A673 (cell line): Measurements from ENCODE around the gene SLC22A7. TPM values are rescaled to one million over a fixed set of nuclear protein-coding genes. Genes with fewer than 3 reads are reported as not detected.
A peak's percentile ranks its signal among the peaks of the same experiment; 100 is the strongest.

Experiments used
- BruUV-seq: library from RNA; stranded (reverse); fragments of 400-500 nt; replicated peaks from 2 replicates; lab custom pipeline; 2021; lab: Mats Ljungman, UMichigan
- CTCF ChIA-PET: fragments of 300-600 bp; sonication (Branson Sonifier 250); formaldehyde crosslinking; loops from one replicate; lab custom pipeline; 2022; ENCODE audit warnings: antibody characterized with exemption; lab: Charles Lee
- POLR2A ChIA-PET: fragments of 300-600 bp; sonication (Branson Sonifier 250); formaldehyde crosslinking; loops from one replicate; lab custom pipeline; 2022; ENCODE audit warnings: antibody characterized with exemption; ENCODE audit not compliant: low non-redundant PET; lab: Charles Lee
- DNase-seq: peaks from one replicate; pipeline ENCODE4 v3.0.0-alpha.2; 2015; ENCODE audit warnings: low spot score
- H3K27ac ChIP-seq: fragments of 200-600 bp; sonication (generic); 2 replicates; pipeline ENCODE4 v1.5.1; 2016; ENCODE audit warnings: mixed run types, low read depth, mild to moderate bottlenecking, mixed read lengths, antibody characterized with exemption, low read length; ENCODE audit not compliant: poor library complexity, severe bottlenecking
- H3K27me3 ChIP-seq: fragments of 200-600 bp; sonication (generic); replicated peaks from 2 replicates; pipeline ENCODE4 v1.6.1; 2017; ENCODE audit warnings: mixed run types, low read depth, mild to moderate bottlenecking, mixed read lengths, antibody characterized with exemption, low read length; ENCODE audit not compliant: insufficient read depth, poor library complexity
- H3K36me3 ChIP-seq: fragments of 200-600 bp; sonication (generic); 2 replicates; pipeline ENCODE4 v1.6.1; 2016; ENCODE audit warnings: mixed run types, mild to moderate bottlenecking, mixed read lengths, antibody characterized with exemption, low read length; ENCODE audit not compliant: insufficient read depth, poor library complexity, severe bottlenecking
- H3K4me1 ChIP-seq: fragments of 200-600 bp; sonication (generic); 2 replicates; pipeline ENCODE4 v1.6.1; 2017; ENCODE audit warnings: mixed run types, mild to moderate bottlenecking, mixed read lengths, antibody characterized with exemption, low read length; ENCODE audit not compliant: insufficient read depth, poor library complexity, severe bottlenecking
- H3K4me3 ChIP-seq: fragments of 200-600 bp; sonication (generic); 2 replicates; pipeline ENCODE4 v1.5.1; 2016; ENCODE audit warnings: low read depth, mixed run types, mild to moderate bottlenecking, mixed read lengths, low read length; ENCODE audit not compliant: poor library complexity, severe bottlenecking
- H3K9me3 ChIP-seq: fragments of 200-600 bp; sonication (generic); 2 replicates; pipeline ENCODE4 v1.6.1; 2016; ENCODE audit warnings: mixed run types, low read depth, mild to moderate bottlenecking, mixed read lengths, antibody characterized with exemption, low read length; ENCODE audit not compliant: poor library complexity, severe bottlenecking
- CTCF ChIP-seq: fragments of 300-800, 200-600 bp; sonication (generic); conservative IDR thresholded peaks from 2 replicates; pipeline ENCODE4 v1.5.1; 2017; ENCODE audit warnings: low read depth, mild to moderate bottlenecking, antibody characterized with exemption, low read length, moderate library complexity, mixed read lengths
- EZH2 ChIP-seq: fragments of 200-600 bp; sonication (generic); IDR thresholded peaks from 2 replicates; pipeline ENCODE4 v1.6.1; 2017; ENCODE audit warnings: borderline replicate concordance, low read depth, mild to moderate bottlenecking, mixed read lengths, antibody characterized with exemption, low read length; ENCODE audit not compliant: poor library complexity, severe bottlenecking
- intact Hi-C: fragments of 100-400 bp; cut with micrococcal nuclease; formaldehyde crosslinking; loops from one replicate; pipeline ENCODE4 v1.10.0; 2022; ENCODE audit not compliant: unreplicated experiment
- total RNA-seq: library from RNA; stranded (reverse); gene quantifications from 2 replicates; pipeline ENCODE4 v1.2.3, GENCODE V29; 2021

The SLC22A7 gene
- total RNA-seq, 1 experiment from 2014 or later, result not detected

GRCh38 chr6:43275801-43276576, 22.1 kb upstream of the SLC22A7 start:
- intact Hi-C loops, result no loop called here
- DNase-seq, result no peak
- ChIA-PET CTCF (no interaction called here), POLR2A (no interaction called here)
- H3K4me1 ChIP-seq, result peaks cover 4% of the 10 kb centered on the region
- BruUV-seq, result no TSS peak
- H3K4me3 ChIP-seq, result peak overlapping the region; percentile 45
- no peak overlapping the region for H3K27ac ChIP-seq
- no peaks in the 10 kb centered on the region for H3K36me3 ChIP-seq
- H3K9me3 ChIP-seq, result no peaks in the 10 kb centered on the region
- no peaks in the 10 kb centered on the region for H3K27me3 ChIP-seq
- TF ChIP-seq EZH2 (no peak), CTCF (no peak)

GRCh38 chr6:43276577-43277305, 21.3 kb upstream of the SLC22A7 start:
- intact Hi-C loops, result no loop called here
- POLR2A ChIA-PET, result no interaction called here
- BruUV-seq, result no TSS peak

GRCh38 chr6:43277306-43277642, 20.8 kb upstream of the SLC22A7 start:
- Histone ChIP-seq H3K9me3 (no peaks in the 10 kb centered on the region), H3K36me3 (no peaks in the 10 kb centered on the region), H3K27me3 (no peaks in the 10 kb centered on the region), H3K4me1 (peaks cover 4% of the 10 kb centered on the region), H3K27ac (no peak overlapping the region), H3K4me3 (no peak overlapping the region)
- intact Hi-C loops, result no loop called here
- DNase-seq, result no peak
- BruUV-seq, result no TSS peak
- ChIA-PET CTCF (no interaction called here), POLR2A (no interaction called here)
- no peak for TF ChIP-seq EZH2
- TF ChIP-seq CTCF, result no peak

More at GRCh38 chr6:43276577-43277305, 21.3 kb upstream of the SLC22A7 start:
- Histone ChIP-seq H3K4me1 (peaks cover 4% of the 10 kb centered on the region), H3K9me3 (no peaks in the 10 kb centered on the region), H3K27ac (no peak overlapping the region), H3K36me3 (no peaks in the 10 kb centered on the region), H3K27me3 (no peaks in the 10 kb centered on the region), H3K4me3 (no peak overlapping the region)
- DNase-seq, result no peak
- TF ChIP-seq EZH2 (no peak), CTCF (no peak)
- CTCF ChIA-PET, result no interaction called here
